Neural progenitor cell (in vitro differentiated cells): ENCODE measurements around the gene RPTN. TPM values are rescaled to one million over a fixed set of nuclear protein-coding genes. Genes with fewer than 3 reads are reported as not detected.

Experiments used
- DNase-seq: peaks from one replicate; pipeline ENCODE4 v3.0.0-alpha.2; 2016; ENCODE audit warnings: low spot score
- H2AFZ ChIP-seq: fragments of 200-600 bp; sonication (generic); replicated peaks from 2 replicates; pipeline ENCODE4 v1.6.1; 2016; ENCODE audit warnings: antibody characterized with exemption
- H3F3A ChIP-seq: fragments of 200-600 bp; sonication (generic); 2 replicates; pipeline ENCODE4 v1.6.1; 2016; ENCODE audit warnings: antibody characterized with exemption, low read depth
- H3K27ac ChIP-seq: fragments of 200-600 bp; sonication (generic); 2 replicates; pipeline ENCODE4 v1.5.1; 2016; ENCODE audit warnings: mild to moderate bottlenecking
- H3K27me3 ChIP-seq: fragments of 200-600 bp; sonication (generic); 2 replicates; pipeline ENCODE4 v1.6.1; 2016; ENCODE audit warnings: mild to moderate bottlenecking, moderate library complexity
- H3K36me3 ChIP-seq: fragments of 200-600 bp; sonication (generic); 2 replicates; pipeline ENCODE4 v1.5.1; 2016
- H3K4me1 ChIP-seq: fragments of 200-600 bp; sonication (generic); 2 replicates; pipeline ENCODE4 v1.6.1; 2016; ENCODE audit warnings: mixed run types
- H3K4me2 ChIP-seq: fragments of 200-600 bp; sonication (generic); 2 replicates; pipeline ENCODE4 v1.6.1; 2016
- H3K4me3 ChIP-seq: fragments of 200-600 bp; sonication (generic); 2 replicates; pipeline ENCODE4 v1.5.1; 2016
- H3K79me2 ChIP-seq: fragments of 200-600 bp; sonication (generic); 2 replicates; pipeline ENCODE4 v1.6.1; 2016; ENCODE audit warnings: low read depth
- H3K9ac ChIP-seq: fragments of 200-600 bp; sonication (generic); 2 replicates; pipeline ENCODE4 v1.6.1; 2016
- H3K9me3 ChIP-seq: fragments of 200-600 bp; sonication (generic); 2 replicates; pipeline ENCODE4 v1.5.1; 2016; ENCODE audit warnings: low read depth
- H4K20me1 ChIP-seq: fragments of 200-600 bp; sonication (generic); 2 replicates; pipeline ENCODE4 v1.6.1; 2016; ENCODE audit warnings: low read depth
- H3K27ac Mint-ChIP-seq: 3 replicates; pipeline ENCODE4 v1.8.0; 2021; ENCODE audit warnings: mixed read lengths
- H3K27me3 Mint-ChIP-seq: 2 replicates; pipeline ENCODE4 v1.8.0; 2022; ENCODE audit warnings: low read depth, mild to moderate bottlenecking, inconsistent platforms, moderate library complexity, mixed read lengths; ENCODE audit not compliant: insufficient read depth
- H3K36me3 Mint-ChIP-seq: 3 replicates; pipeline ENCODE4 v1.8.0; 2021; ENCODE audit warnings: mixed read lengths
- H3K4me1 Mint-ChIP-seq: 3 replicates; pipeline ENCODE4 v1.8.0; 2021; ENCODE audit warnings: mixed read lengths
- H3K4me3 Mint-ChIP-seq: 3 replicates; pipeline ENCODE4 v1.8.0; 2021; ENCODE audit warnings: mild to moderate bottlenecking, moderate library complexity, mixed read lengths
- H3K9me3 Mint-ChIP-seq: 3 replicates; pipeline ENCODE4 v1.8.0; 2020; ENCODE audit warnings: mixed read lengths
- EZH2 ChIP-seq: fragments of 200-600 bp; sonication (generic); IDR thresholded peaks from 2 replicates; pipeline ENCODE4 v1.6.1; 2017; ENCODE audit warnings: antibody characterized with exemption, mild to moderate bottlenecking, moderate library complexity
- EZH2phosphoT487 ChIP-seq: fragments of 200-600 bp; sonication (generic); IDR thresholded peaks from 2 replicates; pipeline ENCODE4 v1.6.1; 2017; ENCODE audit warnings: antibody characterized with exemption
- total RNA-seq: library from RNA; depleted of rRNA; stranded (reverse); fragments of >200 nt; gene quantifications from 2 replicates; pipeline ENCODE4 v1.2.3, GENCODE V29; 2015; ENCODE audit warnings: low replicate concordance
- TF ChIP-seq, protein P1 (sequence below): fragments of 200-600 bp; sonication (generic); IDR thresholded peaks from 2 replicates; pipeline ENCODE4 v1.5.1; 2017; ENCODE audit warnings: antibody characterized with exemption, mild to moderate bottlenecking

RPTN gene
- total RNA-seq, 1 donor from 2014 or later = not detected

DNA sequence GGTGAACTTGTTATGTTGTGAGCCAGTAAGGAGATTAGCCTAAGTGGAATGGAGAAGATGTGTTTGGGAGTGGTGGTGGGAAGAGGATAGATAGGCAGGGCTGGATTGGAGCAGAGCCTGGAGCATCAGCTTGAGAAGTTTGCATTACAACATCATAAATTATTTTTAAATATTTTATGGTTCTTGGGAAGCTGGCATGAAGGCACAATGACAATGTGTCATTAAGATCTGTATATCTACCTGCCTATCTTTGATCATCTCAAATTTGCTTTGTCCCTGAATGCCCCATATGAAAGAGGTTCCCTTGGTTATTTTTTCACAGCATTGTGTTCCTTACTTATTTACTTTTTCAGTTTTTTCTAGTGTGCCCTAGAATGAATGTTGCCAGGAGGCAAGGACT is 32.7 kb upstream of the RPTN start:
- Mint-ChIP-seq H3K27ac (no peak overlapping the region), H3K9me3 (peaks cover 5% of the 10 kb centered on the region), H3K4me3 (no peak overlapping the region), H3K27me3 (no peaks in the 10 kb centered on the region), H3K36me3 (no peaks in the 10 kb centered on the region), H3K4me1 (no peaks in the 10 kb centered on the region)
- H4K20me1 ChIP-seq = no peaks in the 10 kb centered on the region
- no peak for DNase-seq
- H3K27me3 ChIP-seq = no peaks in the 10 kb centered on the region
- no peak overlapping the region for H3K27ac ChIP-seq
- peaks cover 3% of the 10 kb centered on the region for H3K9me3 ChIP-seq
- no peaks in the 10 kb centered on the region for H3K36me3 ChIP-seq
- H3K79me2 ChIP-seq = no peaks in the 10 kb centered on the region
- H3K9ac ChIP-seq = no peak overlapping the region
- H3K4me3 ChIP-seq = no peak overlapping the region
- H3K4me2 ChIP-seq = no peak overlapping the region
- no peak overlapping the region for H2AFZ ChIP-seq
- TF ChIP-seq EZH2phosphoT487 = no peak
- TF ChIP-seq, protein P1, sequence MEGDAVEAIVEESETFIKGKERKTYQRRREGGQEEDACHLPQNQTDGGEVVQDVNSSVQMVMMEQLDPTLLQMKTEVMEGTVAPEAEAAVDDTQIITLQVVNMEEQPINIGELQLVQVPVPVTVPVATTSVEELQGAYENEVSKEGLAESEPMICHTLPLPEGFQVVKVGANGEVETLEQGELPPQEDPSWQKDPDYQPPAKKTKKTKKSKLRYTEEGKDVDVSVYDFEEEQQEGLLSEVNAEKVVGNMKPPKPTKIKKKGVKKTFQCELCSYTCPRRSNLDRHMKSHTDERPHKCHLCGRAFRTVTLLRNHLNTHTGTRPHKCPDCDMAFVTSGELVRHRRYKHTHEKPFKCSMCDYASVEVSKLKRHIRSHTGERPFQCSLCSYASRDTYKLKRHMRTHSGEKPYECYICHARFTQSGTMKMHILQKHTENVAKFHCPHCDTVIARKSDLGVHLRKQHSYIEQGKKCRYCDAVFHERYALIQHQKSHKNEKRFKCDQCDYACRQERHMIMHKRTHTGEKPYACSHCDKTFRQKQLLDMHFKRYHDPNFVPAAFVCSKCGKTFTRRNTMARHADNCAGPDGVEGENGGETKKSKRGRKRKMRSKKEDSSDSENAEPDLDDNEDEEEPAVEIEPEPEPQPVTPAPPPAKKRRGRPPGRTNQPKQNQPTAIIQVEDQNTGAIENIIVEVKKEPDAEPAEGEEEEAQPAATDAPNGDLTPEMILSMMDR = no peak
- TF ChIP-seq EZH2 = no peak
- H3F3A ChIP-seq = no peaks in the 10 kb centered on the region
- no peaks in the 10 kb centered on the region for H3K4me1 ChIP-seq

DNA sequence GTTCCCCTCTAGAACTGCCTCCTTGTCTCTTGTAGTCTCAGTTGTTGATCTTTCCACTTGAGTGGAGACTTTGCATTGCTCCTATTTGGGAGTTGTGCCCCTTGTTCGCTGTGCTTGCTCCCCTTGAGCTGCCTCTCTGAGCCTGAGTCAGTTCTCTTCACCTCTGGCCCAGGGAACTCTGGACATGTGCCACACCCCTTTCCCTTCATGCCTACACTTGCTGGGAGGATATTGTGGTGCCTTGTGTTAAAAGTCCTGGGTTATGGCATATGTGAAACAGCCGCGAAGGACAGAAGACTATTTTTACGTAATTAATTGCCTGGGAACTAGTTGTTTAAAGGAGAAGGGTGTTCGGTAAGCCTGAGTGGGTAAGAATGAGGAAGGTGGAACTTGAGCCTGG is 32.2 kb upstream of the RPTN start:
- H3K4me1 ChIP-seq = no peaks in the 10 kb centered on the region
- Mint-ChIP-seq H3K27ac (no peak overlapping the region), H3K4me3 (no peak overlapping the region), H3K9me3 (peaks cover 5% of the 10 kb centered on the region), H3K36me3 (no peaks in the 10 kb centered on the region), H3K4me1 (no peaks in the 10 kb centered on the region), H3K27me3 (no peaks in the 10 kb centered on the region)
- H3F3A ChIP-seq = no peaks in the 10 kb centered on the region
- H3K79me2 ChIP-seq = no peaks in the 10 kb centered on the region
- TF ChIP-seq EZH2 = no peak
- no peak for TF ChIP-seq EZH2phosphoT487
- TF ChIP-seq, protein P1 = no peak
- H4K20me1 ChIP-seq = no peaks in the 10 kb centered on the region
- DNase-seq = no peak
- no peak overlapping the region for H3K4me2 ChIP-seq
- no peak overlapping the region for H3K4me3 ChIP-seq
- no peaks in the 10 kb centered on the region for H3K36me3 ChIP-seq
- H3K27ac ChIP-seq = no peak overlapping the region
- H3K9me3 ChIP-seq = peaks cover 3% of the 10 kb centered on the region
- no peak overlapping the region for H2AFZ ChIP-seq
- no peaks in the 10 kb centered on the region for H3K27me3 ChIP-seq
- no peak overlapping the region for H3K9ac ChIP-seq

DNA sequence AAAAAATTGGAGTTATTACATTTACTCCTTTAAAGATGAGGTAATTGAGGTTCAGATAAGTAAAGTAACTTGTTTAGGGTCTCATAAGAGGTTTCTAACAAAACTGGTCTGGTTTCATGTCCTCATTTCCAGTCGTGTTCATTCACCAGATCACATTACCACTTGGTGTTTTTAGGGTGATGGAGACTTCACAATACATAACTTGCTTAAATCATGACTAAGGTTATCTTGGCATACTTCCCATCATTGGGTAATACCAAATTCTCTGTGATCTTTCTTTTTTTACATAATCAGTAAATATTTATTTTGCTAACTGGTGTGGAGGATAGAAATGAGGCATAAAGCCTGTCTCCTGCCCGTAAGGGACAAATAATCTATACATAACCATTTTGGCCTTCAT is 31.6 kb upstream of the RPTN start:
- H3K9me3 ChIP-seq = peaks cover 3% of the 10 kb centered on the region
- H3K9ac ChIP-seq = no peak overlapping the region
- Mint-ChIP-seq H3K36me3 (no peaks in the 10 kb centered on the region), H3K4me1 (no peaks in the 10 kb centered on the region), H3K27ac (no peak overlapping the region), H3K4me3 (no peak overlapping the region), H3K9me3 (peaks cover 3% of the 10 kb centered on the region), H3K27me3 (peaks cover 3% of the 10 kb centered on the region)
- no peaks in the 10 kb centered on the region for H4K20me1 ChIP-seq
- no peaks in the 10 kb centered on the region for H3F3A ChIP-seq
- no peaks in the 10 kb centered on the region for H3K79me2 ChIP-seq
- H3K27ac ChIP-seq = no peak overlapping the region
- no peaks in the 10 kb centered on the region for H3K27me3 ChIP-seq
- H3K36me3 ChIP-seq = no peaks in the 10 kb centered on the region
- TF ChIP-seq, protein P1 = no peak
- no peak for TF ChIP-seq EZH2phosphoT487
- no peak for TF ChIP-seq EZH2
- H2AFZ ChIP-seq = no peak overlapping the region
- H3K4me1 ChIP-seq = no peaks in the 10 kb centered on the region
- no peak for DNase-seq
- no peak overlapping the region for H3K4me2 ChIP-seq
- no peak overlapping the region for H3K4me3 ChIP-seq
